Ecto neural progenitor cell (in vitro differentiated cells): ENCODE results near the gene MIEF1.

Source experiments
- DNase-seq: peaks from one replicate; pipeline ENCODE4 v3.0.0-alpha.2; 2018; ENCODE audit warnings: low spot score

MIEF1 gene

DNA sequence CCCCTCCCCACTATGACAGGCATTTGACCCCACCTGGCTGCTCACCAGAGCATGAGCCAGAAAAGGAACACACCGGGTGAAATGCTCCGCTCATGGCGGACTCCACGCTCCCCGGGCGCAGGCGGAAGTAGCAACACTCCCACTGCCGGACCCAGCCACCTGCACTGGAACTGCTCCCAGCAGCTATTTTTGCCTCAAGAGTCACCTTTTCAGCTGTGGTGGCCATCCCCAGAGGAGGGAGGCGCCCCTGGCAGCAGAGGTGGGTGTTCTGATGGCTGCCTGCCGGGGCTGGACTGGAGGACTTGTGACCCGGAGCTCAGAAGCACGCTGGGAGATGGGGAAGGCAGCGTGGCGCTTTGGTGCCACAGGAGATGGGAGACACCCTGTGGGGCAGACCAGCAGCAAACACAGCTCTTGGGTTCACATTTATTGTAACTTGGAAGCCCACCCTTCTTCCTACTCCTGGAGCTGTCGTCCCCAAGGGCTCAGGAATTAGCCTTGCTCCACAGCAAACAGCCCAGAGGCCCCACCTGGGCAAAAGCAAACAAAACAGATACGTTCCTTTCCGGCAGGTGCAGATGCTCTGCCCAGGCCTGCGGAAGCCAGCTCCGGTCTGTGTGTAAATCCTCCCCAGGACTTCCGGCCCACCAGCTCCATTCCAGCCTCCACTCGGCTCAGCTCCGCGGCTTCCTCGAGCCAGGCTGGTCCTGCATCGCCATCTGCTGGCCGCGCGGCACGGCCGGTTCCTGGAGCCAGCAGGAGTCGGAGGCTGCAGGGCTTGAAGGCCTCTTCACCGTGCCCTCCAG lies 26.8 kb downstream of the MIEF1 start:
- DNase-seq, result peak; percentile 94

DNA sequence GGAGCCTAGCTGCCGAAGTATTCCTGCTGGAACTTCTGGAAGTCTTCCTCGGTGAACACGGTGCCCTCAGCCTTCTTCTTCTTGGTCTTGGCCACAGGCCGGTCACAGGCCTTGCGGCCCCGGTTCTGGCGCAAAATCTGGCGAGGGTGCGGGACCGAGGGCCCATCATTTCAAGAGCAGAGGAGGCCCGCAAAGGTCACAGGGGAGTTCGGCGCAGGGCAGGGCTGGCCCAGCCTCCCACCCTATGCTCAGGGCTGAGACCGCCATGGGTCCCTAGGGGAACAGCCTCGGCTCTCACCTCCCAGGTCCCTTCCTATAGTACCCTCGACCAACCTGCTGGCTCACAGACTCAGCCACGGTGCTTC lies 27.4 kb downstream of the MIEF1 start:
- no peak for DNase-seq

DNA sequence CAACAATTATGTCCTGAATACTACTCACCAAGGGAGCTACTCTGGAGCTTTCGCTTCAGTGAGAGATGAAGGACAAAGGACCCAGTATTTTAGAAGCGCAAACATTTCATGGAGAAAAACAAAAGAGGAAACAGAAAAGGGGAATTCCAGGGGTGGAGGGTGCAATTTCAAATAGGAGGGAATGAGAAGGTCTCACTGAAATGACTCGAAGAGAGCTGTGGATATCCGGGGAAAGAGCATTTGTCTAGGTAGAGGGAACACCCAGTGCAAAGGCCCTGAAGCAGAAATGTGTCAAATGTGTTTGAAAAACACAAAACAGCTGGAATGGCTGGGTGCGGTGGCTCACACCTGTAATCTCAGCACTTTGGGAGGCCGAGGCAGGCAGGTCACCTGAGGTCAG lies 28.0 kb downstream of the MIEF1 start:
- no peak for DNase-seq

DNA sequence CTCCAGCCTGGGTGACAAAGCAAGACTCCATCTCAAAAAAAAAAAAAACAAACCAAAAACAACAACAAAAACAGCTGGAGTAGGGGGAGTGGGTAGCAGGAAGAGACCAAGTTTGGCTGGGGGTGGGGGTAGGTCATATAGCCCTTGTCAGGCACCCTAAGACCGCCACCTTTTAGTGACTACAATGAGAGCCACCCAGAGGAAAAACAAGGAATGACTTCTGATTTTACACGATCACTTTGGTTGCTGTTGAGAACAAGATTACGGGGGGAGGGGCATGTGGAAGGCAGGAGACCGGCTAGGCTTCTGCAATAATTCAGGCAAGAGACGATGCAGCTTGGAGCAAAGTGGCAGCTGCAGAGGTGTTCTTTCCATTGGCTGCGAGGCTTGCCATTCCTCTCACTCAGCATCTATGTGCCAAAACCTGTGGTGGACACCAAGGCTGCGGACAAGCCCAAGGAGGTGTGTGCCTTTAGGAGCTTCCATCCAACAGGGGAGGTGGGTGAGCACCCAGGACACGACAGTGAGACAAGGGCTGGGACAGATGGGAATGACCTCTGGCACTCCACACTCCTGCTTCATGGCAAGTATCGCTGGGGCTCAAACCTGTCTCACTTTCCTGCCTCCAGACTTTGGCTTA lies 28.7 kb downstream of the MIEF1 start:
- no peak for DNase-seq

DNA sequence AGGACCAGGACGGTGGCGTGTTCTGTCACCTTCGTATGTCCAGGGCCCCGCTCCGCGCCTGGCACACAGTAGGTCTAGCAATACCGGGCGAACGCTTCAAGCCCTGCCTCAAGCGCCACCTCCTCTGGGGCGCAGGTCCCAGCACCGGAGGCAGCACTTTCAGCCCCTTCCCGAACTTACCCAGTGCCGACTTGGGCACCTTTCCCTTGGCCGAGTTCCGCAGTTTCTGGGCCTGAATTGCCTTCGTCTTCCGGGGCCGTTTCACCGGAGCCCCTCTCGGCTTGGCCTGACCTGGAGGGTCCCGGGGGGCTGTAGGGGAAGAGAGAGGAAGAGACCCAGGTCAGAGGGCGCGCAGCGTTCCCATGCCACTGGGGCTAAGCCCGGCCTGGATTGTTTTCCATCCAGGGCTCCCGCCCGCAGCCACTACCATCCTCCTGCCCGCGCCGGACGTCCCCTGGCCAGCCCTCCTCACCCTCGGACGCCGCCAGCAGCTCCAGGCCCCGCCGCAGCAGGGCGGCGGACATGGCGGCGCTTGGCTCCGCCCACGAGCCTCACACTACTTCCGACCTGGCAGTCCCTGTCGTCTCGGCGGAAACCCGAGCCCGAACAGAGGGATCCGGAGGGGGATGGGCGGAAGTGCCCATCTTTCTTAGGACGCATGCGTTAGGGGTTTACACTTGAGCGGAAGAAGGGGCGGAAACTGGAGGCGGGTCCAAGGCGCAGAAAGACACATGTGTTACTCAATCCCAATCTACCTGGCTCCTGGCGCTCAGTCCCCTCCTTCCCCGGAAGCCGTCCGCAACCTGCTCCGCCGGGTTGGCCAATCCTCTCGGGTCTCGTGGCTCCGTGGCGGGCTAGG lies 30.4 kb downstream of the MIEF1 start, which contains the start of gene RPS19BP1:
Gene RPS19BP1, minus strand, starts transcription at position 534 of the 859 bp plus-strand sequence. Its CDS starts 10 bp downstream, at position 524.
- DNase-seq, result peak; percentile 98

GRCh38 chr22:39534092-39534506 lies 32.0 kb downstream of the MIEF1 start:
- DNase-seq, result no peak

DNA sequence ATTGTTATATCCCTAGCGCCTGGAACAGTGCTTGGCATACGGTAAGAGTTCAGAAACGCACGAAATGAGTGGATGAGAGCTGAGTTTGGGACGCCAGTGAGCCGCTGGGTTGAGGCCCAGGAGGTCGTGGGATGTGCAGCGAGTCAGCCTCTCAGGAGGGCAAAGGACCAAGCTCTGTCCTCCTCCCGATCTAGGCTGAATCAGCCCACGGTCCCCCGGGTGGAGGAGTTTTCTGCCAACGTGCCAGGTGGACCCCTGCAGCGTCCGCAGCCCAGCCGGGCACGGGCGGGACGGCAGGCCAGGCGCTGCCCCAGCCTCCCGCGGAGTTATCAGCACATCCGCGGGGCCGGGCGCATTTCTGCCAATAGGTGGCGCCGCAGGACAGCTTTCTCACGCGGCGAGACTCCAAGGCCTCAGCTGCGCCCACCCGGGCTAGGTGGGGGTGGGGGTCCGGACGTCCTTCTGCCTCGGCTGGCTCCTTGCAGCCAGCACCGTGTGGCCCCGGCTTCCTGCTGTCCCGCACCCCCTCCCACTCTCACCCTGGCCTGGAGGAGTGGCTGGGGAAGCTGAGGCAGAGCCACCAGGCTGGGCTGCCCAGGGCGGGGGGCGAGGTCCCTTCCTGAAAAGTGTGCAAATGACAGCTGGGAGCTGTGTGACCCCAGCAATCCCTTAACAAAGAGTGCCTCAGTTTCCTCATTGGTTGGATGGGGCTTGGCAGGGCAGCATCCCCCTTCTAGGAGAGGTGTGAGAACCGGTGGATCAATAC lies 32.7 kb downstream of the MIEF1 start:
- DNase-seq, result peak; percentile 94

DNA sequence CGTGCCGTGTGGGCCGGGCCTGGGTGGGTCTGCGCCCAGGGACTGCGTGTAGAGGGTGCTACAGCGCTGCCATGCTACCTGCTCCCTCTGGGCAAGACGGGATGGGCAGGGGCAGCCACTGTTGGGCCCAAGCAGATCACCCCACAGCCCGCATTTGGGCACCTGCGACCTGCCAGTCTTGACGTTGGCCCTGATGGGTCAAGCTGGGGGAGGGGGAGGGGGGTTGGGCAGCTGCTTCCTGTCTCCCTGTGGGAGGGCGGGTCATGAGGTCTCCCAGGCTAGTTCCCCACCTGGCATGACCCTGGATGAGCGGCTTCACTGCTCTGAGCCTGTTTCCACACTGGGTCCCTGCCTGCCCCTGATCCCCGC lies 33.3 kb downstream of the MIEF1 start:
- DNase-seq, result no peak

GRCh38 chr22:39535831-39536449 lies 33.9 kb downstream of the MIEF1 start:
- no peak for DNase-seq

GRCh38 chr22:39536711-39537110 lies 34.6 kb downstream of the MIEF1 start:
- no peak for DNase-seq

GRCh38 chr22:39537975-39538374 lies 35.9 kb downstream of the MIEF1 start:
- DNase-seq, result no peak

- DNase-seq, result peak; percentile 76
These were observed 41.0 kb downstream of the MIEF1 start for GRCh38 chr22:39543095-39543494.

- DNase-seq, result peak; percentile 85
These were observed 43.6 kb downstream of the MIEF1 start for GRCh38 chr22:39545386-39546365.

GRCh38 chr22:39546889-39547586 lies 44.9 kb downstream of the MIEF1 start:
- DNase-seq, result no peak

- DNase-seq, result no peak
These were observed 45.5 kb downstream of the MIEF1 start for GRCh38 chr22:39547587-39547947.

DNA sequence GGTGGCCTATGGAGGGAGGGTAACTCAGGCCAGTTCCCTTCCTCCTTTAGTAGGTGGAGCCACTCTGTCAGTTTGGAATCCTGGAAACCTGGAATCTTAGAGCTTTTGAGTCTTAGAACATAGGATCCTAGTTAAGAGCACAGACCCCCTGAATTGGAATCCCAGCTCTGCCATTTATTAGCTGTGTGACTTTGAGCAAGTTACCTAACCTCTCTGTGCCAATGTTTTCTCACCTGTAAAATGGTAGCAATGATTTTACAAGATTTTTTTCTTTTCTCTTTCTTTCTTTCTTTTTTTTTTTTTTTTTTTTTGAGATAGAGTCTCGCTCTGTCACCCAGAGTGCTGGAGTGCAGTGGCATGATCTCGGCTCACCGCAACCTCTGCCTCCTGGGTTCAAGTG lies 51.3 kb downstream of the MIEF1 start:
- DNase-seq, result no peak

DNA sequence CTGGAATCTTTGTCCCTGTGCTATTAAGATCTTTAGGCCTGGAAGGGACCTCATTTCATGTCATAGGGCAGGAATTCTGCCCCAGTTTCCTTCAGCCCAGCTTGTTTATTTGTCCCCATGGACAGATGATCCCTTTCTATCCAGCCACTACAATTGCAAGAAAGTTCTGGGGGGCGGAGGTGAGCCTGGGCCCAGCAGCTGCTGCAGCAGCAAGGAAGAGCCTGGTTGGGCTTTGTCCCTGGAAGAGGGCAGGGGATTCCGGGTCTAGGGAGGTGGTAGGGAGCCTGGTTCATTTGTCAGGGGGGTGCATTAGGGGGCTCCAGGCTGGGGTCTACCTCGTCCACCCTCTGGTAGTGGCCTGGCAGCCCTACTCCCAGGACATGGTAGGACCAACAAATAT lies 52.1 kb downstream of the MIEF1 start:
- no peak for DNase-seq

- no peak for DNase-seq
These were observed 55.1 kb downstream of the MIEF1 start for GRCh38 chr22:39556970-39557841.

DNA sequence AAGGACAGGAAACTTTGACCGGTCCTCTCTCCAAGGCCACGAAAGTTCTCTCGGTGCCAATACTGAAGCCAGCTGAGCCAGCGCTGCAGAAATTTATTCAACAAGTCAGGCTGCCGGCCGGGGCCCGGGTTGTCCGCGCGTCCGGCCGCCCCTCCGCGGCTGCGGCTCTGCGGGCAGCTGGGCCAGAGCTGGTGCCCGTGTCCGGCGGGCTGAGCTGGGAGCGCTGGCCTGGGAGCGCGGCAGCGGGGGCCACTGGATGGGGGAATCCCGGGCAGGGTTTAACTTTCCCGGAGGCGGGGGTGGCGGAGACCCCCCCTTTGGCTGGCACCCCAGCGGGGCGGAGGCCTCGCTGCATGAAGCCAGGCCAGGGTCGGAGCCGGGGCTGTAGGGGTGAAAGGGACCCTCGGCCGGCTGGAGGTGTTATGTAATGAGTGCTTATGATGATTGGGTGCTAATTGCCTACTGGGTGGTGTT lies 56.2 kb downstream of the MIEF1 start:
- no peak for DNase-seq
